Astrocyte (in vitro differentiated cells and primary cell): ENCODE data around the gene PRR20A.
"Not testable (repeated sequence)": the region's sequence is repeated elsewhere in the genome, so short reads cannot be mapped to it uniquely, and the experiment has no call there.

Source experiments
- CTCF ChIP-seq: IDR thresholded peaks from 2 replicates; pipeline ENCODE4 v1.5.1; 2011; ENCODE audit warnings: low read depth, mild to moderate bottlenecking, inconsistent platforms, low read length, moderate library complexity; ENCODE audit not compliant: insufficient read depth
- EZH2 ChIP-seq: IDR thresholded peaks from 2 replicates; pipeline ENCODE4 v1.6.1; 2012; ENCODE audit warnings: mild to moderate bottlenecking, low read length, inconsistent platforms; ENCODE audit not compliant: insufficient read depth

- not testable (repeated sequence) for TF ChIP-seq CTCF, EZH2
These were observed at the start of gene PRR20A for GRCh38 chr13:57140235-57140968.
